HUES6 (cell line): Measurements from ENCODE around the gene ZNF433.

Experiments used
- H3K27ac ChIP-seq: 2 replicates; pipeline ENCODE4 v1.7.0; 2013; ENCODE audit warnings: low read depth, mild to moderate bottlenecking, low read length, inconsistent platforms
- H3K27me3 ChIP-seq: 2 replicates; pipeline ENCODE4 v1.6.1; 2013; ENCODE audit warnings: low read length; ENCODE audit not compliant: control insufficient read depth, insufficient read depth
- H3K36me3 ChIP-seq: 2 replicates; pipeline ENCODE4 v1.6.1; 2013; ENCODE audit warnings: low read length; ENCODE audit not compliant: control insufficient read depth, insufficient read depth
- H3K4me1 ChIP-seq: 2 replicates; pipeline ENCODE4 v1.6.1; 2013; ENCODE audit warnings: low read length; ENCODE audit not compliant: control insufficient read depth, insufficient read depth
- H3K4me3 ChIP-seq: 2 replicates; pipeline ENCODE4 v1.5.1; 2013; ENCODE audit warnings: low read depth, low read length
- H3K9ac ChIP-seq: one replicate; pipeline ENCODE4 v1.6.1; 2013; ENCODE audit warnings: mild to moderate bottlenecking, low read length
- H3K9me3 ChIP-seq: 2 replicates; pipeline ENCODE4 v1.6.1; 2013; ENCODE audit warnings: low read depth, low read length; ENCODE audit not compliant: control insufficient read depth, insufficient read depth

ZNF433 gene

GRCh38 chr19:11964858-11965645, 70.4 kb downstream of the ZNF433 start, which contains the start of gene ZNF763:
Gene ZNF763, plus strand, starts transcription at chr19:11965040. Its CDS starts 169 bp downstream, at chr19:11965209.
- H3K9ac ChIP-seq: no peak within 1 kb of the TSS
- no peaks in the 10 kb centered on the region; the same call in 1 of the 2 replicates for H3K4me1 ChIP-seq

More at GRCh38 chr19:11964858-11965645, 70.4 kb downstream of the ZNF433 start, which contains the start of gene ZNF763:
- Histone ChIP-seq H3K36me3 (no peaks in the 10 kb centered on the region), H3K27me3 (no peaks in the 10 kb centered on the region; the same call in 1 of the 2 replicates), H3K4me3 (peak within 1 kb of the TSS; percentile 62), H3K27ac (no peak within 1 kb of the TSS), H3K9me3 (peaks cover 39% of the 10 kb centered on the region)
